Stomach (tissue), 4 donors: ENCODE data around the gene MED25.

ENCODE experiments used
- POLR2A ChIP-seq, 4 donors: fragments of 450-650 bp; IDR thresholded peaks; one replicate each; pipeline ENCODE4 v1.6.1; 2016; ENCODE audit warnings: antibody characterized with exemption in 4 of 4, control low read depth in 2 of 4, mild to moderate bottlenecking in 1 of 4, moderate library complexity in 1 of 4
- POLR2AphosphoS5 ChIP-seq, 3 donors: sonication (generic); formaldehyde crosslinking; IDR thresholded peaks; one replicate each; pipeline ENCODE4 v1.6.1; 2016; ENCODE audit warnings: antibody characterized with exemption in 3 of 3
- TF ChIP-seq, protein P1 (sequence below), 7 experiments: fragments of 450-650 bp in 4 of 7; fragments of 200-600 bp in 3 of 7; sonication (generic) in 3 of 7; IDR thresholded peaks; one replicate each; pipeline ENCODE4 v1.5.1; 2016 to 2019; ENCODE audit warnings: antibody characterized with exemption in 7 of 7, control low read depth in 2 of 7, mild to moderate bottlenecking in 1 of 7

DNA sequence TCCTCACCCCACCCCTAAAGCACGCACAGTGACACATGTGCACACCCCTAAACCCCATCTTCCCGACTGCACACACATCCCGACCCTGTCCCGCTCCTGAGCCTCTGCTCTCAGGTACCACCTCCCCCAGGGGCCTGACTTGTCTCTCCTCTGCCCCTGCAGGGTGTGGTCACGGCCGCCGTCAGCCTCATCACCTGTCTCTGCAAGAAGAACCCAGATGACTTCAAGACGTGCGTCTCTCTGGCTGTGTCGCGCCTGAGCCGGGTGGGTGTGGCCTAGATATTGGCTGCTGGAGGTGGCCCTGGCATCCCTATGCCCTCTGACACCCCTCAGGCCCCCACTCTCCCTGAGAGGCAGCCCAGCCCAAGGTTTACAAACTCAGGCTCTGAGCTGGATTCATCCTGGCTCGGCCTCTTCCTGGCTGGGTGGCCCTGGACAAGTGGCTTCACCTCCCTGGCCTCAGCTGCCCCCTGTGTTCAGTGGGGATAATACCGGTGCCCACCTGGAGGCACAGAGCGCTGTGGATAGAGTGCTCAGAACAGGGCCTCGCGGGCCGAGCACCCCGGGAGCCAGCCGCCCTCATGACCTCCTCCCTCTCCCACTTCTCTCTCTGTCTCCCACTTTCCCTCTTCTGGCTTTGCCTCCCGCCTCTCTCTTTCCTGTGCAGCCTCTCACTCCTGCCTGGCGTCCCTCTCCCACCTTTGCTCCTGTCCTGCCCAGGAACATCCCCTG lies 25.1 kb upstream of the MED25 start:
- TF ChIP-seq, protein P1, sequence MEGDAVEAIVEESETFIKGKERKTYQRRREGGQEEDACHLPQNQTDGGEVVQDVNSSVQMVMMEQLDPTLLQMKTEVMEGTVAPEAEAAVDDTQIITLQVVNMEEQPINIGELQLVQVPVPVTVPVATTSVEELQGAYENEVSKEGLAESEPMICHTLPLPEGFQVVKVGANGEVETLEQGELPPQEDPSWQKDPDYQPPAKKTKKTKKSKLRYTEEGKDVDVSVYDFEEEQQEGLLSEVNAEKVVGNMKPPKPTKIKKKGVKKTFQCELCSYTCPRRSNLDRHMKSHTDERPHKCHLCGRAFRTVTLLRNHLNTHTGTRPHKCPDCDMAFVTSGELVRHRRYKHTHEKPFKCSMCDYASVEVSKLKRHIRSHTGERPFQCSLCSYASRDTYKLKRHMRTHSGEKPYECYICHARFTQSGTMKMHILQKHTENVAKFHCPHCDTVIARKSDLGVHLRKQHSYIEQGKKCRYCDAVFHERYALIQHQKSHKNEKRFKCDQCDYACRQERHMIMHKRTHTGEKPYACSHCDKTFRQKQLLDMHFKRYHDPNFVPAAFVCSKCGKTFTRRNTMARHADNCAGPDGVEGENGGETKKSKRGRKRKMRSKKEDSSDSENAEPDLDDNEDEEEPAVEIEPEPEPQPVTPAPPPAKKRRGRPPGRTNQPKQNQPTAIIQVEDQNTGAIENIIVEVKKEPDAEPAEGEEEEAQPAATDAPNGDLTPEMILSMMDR (IDR thresholded peaks at IDR 0.05), result no peak
- TF ChIP-seq POLR2A (IDR thresholded peaks at IDR 0.05), result no peak
- TF ChIP-seq POLR2AphosphoS5 (IDR thresholded peaks at IDR 0.05), result no peak
